Sigmoid colon (tissue), 4 donors: ENCODE results near the gene RHCE.

Experiments used
- CTCF ChIP-seq, 4 experiments: fragments of 450-650 bp in 3 of 4; fragments of 200-600 bp in 1 of 4; IDR thresholded peaks; one replicate each; pipeline ENCODE4 v1.5.1; 2016 to 2019; ENCODE audit warnings: antibody characterized with exemption in 4 of 4, mild to moderate bottlenecking in 3 of 4, moderate library complexity in 2 of 4
- EP300 ChIP-seq, 4 donors: sonication (generic); formaldehyde crosslinking; IDR thresholded peaks; one replicate each; pipeline ENCODE4 v1.6.1; 2017; ENCODE audit warnings: antibody characterized with exemption in 4 of 4
- POLR2A ChIP-seq, 2 donors: fragments of 450-650 bp; IDR thresholded peaks; one replicate each; pipeline ENCODE4 v1.6.1; 2016; ENCODE audit warnings: antibody characterized with exemption in 2 of 2, mild to moderate bottlenecking in 2 of 2, moderate library complexity in 2 of 2
- POLR2AphosphoS5 ChIP-seq, 4 donors: sonication (generic); formaldehyde crosslinking; IDR thresholded peaks; one replicate each; pipeline ENCODE4 v1.6.1; 2017; ENCODE audit warnings: antibody characterized with exemption in 4 of 4

GRCh38 chr1:25433389-25434186 lies 13.0 kb upstream of the RHCE start:
- TF ChIP-seq POLR2A (IDR thresholded peaks at IDR 0.05) (no peak), CTCF (IDR thresholded peaks at IDR 0.05) (no peak), POLR2AphosphoS5 (IDR thresholded peaks at IDR 0.05) (no peak), EP300 (IDR thresholded peaks at IDR 0.05) (no peak)
